OCI-LY3 (cell line): ENCODE measurements around the gene NT5DC1.

Source experiments
- EZH2phosphoT487 ChIP-seq: fragments of 200-600 bp; shearing (Covaris generic); IDR thresholded peaks from 2 replicates; pipeline ENCODE4 v1.6.1; 2018; ENCODE audit warnings: antibody characterized with exemption, mixed run types, low read depth
- TF ChIP-seq, protein P1 (sequence below): fragments of 200-600, 300-600 bp; sonication (generic); IDR thresholded peaks from 2 replicates; pipeline ENCODE4 v1.5.1; 2014; ENCODE audit warnings: antibody characterized with exemption, low read length, low read depth

GRCh38 chr6:116247285-116247684 lies 146.6 kb downstream of the NT5DC1 start:
- TF ChIP-seq, protein P1, sequence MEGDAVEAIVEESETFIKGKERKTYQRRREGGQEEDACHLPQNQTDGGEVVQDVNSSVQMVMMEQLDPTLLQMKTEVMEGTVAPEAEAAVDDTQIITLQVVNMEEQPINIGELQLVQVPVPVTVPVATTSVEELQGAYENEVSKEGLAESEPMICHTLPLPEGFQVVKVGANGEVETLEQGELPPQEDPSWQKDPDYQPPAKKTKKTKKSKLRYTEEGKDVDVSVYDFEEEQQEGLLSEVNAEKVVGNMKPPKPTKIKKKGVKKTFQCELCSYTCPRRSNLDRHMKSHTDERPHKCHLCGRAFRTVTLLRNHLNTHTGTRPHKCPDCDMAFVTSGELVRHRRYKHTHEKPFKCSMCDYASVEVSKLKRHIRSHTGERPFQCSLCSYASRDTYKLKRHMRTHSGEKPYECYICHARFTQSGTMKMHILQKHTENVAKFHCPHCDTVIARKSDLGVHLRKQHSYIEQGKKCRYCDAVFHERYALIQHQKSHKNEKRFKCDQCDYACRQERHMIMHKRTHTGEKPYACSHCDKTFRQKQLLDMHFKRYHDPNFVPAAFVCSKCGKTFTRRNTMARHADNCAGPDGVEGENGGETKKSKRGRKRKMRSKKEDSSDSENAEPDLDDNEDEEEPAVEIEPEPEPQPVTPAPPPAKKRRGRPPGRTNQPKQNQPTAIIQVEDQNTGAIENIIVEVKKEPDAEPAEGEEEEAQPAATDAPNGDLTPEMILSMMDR = no peak
- TF ChIP-seq EZH2phosphoT487 = no peak
